ENCODE data around the gene RAB30.

- TF ChIP-seq CTCF (conservative IDR thresholded peaks at IDR 0.05) (no peak), ZFX (IDR thresholded peaks at IDR 0.05) (no peak)
Observed at GRCh38 chr11:83012168-83013067, 59.3 kb downstream of the RAB30 start.

Data from C4-2B (cell line).